ENCODE measurements around the gene SCRN3.
A peak's percentile ranks its signal among the peaks of the same experiment; 100 is the strongest.

SCRN3 gene

DNA sequence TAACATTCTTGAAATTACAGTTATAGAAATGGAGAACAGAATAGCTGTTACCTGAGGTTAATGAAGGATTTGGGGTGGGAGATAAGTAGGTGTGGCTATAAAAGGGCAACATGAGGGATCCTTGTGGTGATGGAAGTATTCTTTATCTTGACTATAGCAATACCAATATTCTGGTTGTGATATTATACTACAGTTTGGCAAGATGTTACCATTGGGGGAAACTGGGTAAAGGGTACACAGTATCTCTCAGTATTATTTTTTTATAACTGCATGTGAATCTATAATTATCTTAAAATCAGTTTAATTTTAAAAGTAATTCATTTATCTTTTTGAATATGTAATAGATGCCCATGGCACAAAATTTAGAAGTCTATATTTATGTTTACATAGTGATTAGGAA is 8.1 kb downstream of the SCRN3 start:
- no peak overlapping the region for H3K4me3 ChIP-seq (ENCODE audit: low read depth, low read length)

DNA sequence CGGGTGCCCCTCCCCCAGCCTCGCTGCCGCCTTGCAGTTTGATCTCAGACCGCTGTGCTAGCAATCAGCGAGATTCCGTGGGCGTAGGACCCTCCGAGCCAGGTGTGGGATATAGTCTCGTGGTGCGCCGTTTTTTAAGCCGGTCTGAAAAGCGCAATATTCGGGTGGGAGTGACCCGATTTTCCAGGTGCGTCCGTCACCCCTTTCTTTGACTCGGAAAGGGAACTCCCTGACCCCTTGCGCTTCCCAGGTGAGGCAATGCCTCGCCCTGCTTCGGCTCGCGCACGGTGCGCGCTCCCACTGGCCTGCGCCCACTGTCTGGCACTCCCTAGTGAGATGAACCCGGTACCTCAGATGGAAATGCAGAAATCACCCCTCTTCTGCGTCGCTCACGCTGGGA is 14.5 kb downstream of the SCRN3 start:
- H3K4me3 ChIP-seq (ENCODE audit: low read depth, low read length): peak overlapping the region; percentile 29

GRCh38 chr2:174412256-174412655 is 16.7 kb downstream of the SCRN3 start:
- H3K4me3 ChIP-seq (ENCODE audit: low read depth, low read length): no peak overlapping the region

DNA sequence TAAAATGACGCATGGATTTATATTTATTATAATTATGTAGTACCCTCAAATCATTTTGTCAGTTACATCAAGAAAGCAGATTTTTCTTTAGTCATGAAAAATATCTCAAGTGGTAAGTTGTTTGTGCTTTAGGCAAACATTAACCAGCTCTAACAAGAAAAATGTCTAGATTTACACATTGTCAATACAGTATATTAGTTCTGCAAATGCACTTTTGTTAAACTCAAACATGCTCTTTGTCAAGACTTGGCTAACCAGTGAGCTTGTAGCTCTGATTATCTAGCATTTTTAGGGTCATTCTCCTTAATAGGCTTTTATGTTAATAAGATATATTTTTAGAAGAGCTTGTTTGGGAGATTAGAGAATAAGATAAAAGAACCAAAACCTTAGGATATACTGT is 32.7 kb downstream of the SCRN3 start:
- no peak overlapping the region for H3K4me3 ChIP-seq (ENCODE audit: low read depth, low read length)

GRCh38 chr2:174430066-174430465 is 34.5 kb downstream of the SCRN3 start:
- H3K4me3 ChIP-seq (ENCODE audit: low read depth, low read length): no peak overlapping the region

DNA sequence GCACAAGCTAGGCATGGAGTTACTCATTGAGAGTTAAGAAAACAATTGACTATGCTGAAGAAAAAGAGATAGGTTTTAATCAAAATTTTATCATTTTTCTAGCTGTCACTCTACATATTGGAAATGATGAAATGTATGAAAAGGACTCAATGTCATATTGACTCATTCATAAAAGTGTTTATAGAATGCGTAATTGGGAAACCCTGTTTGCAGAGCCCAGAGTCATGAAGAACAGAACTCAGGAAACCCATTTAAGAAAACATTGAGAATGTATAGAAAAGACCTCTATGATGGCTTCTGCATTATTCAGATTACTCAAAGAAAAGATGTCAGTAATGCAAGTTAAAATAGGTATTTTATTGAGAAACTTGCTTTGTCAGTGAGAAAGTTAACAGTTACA is 36.4 kb downstream of the SCRN3 start:
- H3K4me3 ChIP-seq (ENCODE audit: low read depth, low read length): no peak overlapping the region

- H3K4me3 ChIP-seq (ENCODE audit: low read depth, low read length): no peak overlapping the region
Observed at GRCh38 chr2:174436351-174436750, 40.8 kb downstream of the SCRN3 start.

DNA sequence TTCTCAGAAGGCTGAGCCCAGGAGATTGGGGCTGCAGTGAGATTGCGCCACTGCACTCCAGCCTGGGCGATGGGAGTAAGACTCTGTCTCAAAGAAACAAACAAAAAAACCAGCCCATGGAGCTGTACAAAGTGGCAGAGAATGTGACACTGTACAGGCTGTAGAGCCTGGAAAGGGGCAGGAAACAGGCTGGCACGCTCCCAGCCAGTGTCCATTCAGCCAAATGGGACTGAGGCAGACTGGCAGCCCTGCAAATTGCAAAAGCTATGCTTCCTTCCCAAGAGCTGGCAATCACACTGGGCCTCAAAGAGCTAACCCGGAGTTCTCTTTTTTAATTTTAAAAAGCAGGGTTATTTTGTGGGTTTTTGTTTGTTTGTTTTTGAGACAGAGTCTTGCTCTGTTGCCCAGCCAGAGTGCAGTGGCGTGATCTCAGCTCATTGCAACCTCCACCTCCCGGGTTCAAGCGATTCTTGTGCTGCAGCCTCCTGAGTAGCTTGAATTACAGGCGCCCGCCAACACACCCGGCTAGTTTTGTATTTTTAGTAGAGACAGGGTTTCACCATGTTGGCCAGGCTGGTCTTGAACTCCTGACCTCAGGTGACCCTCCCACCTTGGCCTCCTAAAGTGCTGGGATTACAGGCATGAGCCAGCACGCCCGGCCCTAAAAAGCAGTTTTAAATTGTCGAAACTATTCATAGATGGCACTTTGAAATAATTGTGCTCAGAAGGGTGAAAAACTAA is 42.8 kb downstream of the SCRN3 start:
- H3K4me3 ChIP-seq (ENCODE audit: low read depth, low read length): no peak overlapping the region

DNA sequence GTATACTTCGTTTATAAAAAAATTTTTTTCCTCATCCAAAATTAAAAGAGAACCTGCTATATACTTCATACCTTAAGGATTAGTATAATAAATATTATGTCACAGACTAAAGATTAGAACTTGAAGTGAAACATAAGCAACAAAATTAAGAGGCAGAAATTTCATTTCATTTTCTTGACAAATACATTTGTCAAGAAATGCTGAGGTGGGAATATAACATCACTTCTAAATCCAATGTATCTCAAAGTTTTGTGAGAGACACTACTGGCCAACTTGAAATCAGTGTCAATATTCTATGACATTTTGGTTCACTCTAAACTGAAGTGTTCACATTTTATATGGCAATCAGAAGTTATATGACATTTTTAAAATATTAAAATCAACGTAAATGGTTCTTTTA is 43.8 kb downstream of the SCRN3 start:
- H3K4me3 ChIP-seq (ENCODE audit: low read depth, low read length): no peak overlapping the region

GRCh38 chr2:174439950-174440349 is 44.4 kb downstream of the SCRN3 start:
- H3K4me3 ChIP-seq (ENCODE audit: low read depth, low read length): no peak overlapping the region

GRCh38 chr2:174442546-174443510 is 47.3 kb downstream of the SCRN3 start:
- no peak overlapping the region for H3K4me3 ChIP-seq (ENCODE audit: low read depth, low read length)

GRCh38 chr2:174444761-174445160 is 49.2 kb downstream of the SCRN3 start:
- no peak overlapping the region for H3K4me3 ChIP-seq (ENCODE audit: low read depth, low read length)

DNA sequence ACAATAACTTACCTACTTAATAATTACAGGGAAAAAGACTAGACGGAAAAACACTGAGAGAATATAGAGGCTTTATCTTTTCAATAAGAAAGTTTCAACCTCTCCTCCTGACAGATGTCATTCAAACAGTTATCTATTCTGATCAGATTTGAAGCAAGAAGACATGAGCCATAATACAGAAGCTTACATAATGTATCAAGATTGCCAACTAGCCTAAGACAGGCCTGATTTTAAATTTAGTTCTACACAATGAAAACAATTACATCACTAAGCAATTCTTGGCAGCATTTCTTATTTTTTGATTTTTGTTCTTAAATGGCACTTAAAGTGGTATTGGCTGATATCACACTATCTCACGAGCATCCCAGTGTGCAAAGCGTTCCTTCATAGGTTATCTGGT is 49.7 kb downstream of the SCRN3 start:
- no peak overlapping the region for H3K4me3 ChIP-seq (ENCODE audit: low read depth, low read length)

DNA sequence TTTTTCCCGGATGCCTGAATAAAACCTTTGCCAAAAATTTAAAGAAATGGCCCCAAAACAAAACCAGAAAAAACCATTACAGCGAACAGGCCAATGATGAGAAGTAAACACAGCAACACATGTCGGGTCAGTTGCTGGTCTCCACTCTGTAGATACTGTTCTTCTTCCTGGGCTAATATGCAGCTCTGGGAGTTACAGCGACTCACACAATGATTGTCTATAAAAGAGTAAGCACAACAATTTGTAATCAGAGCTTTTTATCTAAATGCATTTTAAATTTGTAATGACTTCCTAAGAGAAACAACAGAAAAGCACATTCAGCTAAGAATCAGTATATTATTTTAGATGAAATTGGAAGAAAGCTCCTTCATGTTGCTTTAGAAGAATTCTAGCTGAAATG is 51.0 kb downstream of the SCRN3 start:
- no peak overlapping the region for H3K4me3 ChIP-seq (ENCODE audit: low read depth, low read length)

GRCh38 chr2:174449033-174449432 is 53.5 kb downstream of the SCRN3 start:
- no peak overlapping the region for H3K4me3 ChIP-seq (ENCODE audit: low read depth, low read length)

DNA sequence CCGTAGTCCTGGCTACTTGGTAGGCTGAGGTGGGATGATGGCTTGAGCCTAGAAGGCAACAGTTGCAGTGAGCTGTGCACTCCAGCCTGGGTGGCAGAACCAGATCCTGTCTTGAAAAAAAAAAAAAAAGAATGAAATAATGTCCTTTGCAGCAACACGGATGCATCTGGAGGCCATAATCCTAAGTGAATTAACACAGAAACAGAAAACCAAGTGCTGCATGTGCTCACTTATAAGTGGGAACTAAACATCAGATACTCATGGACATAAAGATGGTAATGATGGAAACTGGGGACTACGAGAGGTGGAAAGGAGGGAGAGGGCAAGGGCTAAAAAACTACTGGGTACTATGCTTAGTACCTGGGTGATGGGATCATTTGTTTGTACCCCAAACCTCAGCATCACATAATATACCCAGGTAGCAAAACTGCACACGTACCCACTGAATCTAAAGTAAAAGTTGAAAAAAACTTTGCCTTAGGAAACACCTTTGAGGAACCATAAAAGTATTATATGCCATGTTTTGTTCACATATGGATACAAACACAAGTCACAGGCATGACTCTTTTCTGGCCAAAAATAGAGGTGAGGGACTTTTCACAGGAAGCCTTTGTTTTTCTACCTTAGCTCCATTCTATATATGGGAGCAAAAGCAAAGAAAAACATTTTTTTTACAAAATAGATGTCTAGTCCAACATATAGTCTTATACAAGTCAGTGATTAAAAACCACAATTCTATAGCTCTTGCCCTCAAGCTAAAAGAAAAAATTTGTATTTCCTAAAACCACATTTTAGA is 54.7 kb downstream of the SCRN3 start:
- H3K4me3 ChIP-seq (ENCODE audit: low read depth, low read length): no peak overlapping the region

DNA sequence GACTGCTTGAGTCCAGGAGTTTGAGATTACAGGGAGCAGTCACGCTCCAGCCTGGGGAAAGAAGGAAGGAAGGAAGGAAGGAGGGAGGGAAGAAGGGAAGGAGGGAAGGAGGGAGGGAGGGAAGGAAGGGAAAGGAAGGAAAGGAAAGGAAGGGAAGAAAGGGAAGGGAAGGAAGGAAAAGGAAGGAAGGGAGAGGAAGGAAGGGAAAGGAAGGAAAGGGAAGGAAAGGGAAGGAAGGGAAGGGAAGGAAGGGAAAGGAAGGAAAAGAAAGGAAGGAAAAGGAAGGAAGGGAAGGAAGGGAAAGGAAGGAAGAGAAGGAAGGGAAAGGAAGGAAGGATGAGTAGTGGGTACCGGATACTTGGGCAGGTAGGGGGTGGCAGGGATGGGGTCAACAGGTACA is 59.0 kb downstream of the SCRN3 start:
- H3K4me3 ChIP-seq (ENCODE audit: low read depth, low read length): no peak overlapping the region

GRCh38 chr2:174461221-174461620 is 65.7 kb downstream of the SCRN3 start:
- H3K4me3 ChIP-seq (ENCODE audit: low read depth, low read length): no peak overlapping the region

DNA sequence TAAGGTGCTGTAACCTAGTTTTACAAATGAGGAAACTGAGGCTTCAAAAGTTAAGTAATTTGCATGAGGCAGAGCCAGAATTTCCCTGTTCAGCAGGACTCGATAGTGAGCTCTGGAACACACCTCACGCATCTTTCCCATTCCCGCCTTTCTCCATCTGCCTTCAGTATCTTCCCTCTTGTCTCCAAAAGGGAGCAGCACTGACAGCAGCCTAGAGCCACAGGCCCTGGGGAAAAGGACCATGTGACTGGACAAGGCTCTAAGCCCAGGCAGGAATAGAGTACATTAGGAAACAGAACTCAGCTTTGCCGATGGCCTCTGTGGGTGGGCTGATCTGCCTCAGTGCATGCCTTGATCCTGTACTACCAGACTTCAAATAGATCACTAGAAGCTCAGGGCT is 69.8 kb downstream of the SCRN3 start:
- no peak overlapping the region for H3K4me3 ChIP-seq (ENCODE audit: low read depth, low read length)

DNA sequence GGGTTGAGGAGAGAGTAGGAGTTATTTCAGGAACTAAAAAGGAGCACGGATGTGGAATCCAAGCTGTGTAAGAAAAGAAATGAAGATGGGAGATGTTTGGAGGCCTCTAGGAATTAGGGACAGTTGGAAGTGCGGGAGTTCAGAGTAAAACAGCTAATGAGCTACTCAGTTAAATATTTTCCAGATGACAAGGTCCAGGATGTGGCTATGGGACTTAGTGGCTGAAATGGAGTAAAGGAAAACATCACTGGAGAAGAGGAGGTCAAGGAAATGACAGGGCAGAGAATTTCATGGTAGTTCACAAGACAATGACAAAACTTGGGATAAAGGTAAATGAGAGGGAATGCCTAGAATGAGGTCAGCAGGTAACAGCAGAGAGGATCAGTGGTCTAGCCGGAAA is 78.3 kb downstream of the SCRN3 start:
- no peak overlapping the region for H3K4me3 ChIP-seq (ENCODE audit: low read depth, low read length)

DNA sequence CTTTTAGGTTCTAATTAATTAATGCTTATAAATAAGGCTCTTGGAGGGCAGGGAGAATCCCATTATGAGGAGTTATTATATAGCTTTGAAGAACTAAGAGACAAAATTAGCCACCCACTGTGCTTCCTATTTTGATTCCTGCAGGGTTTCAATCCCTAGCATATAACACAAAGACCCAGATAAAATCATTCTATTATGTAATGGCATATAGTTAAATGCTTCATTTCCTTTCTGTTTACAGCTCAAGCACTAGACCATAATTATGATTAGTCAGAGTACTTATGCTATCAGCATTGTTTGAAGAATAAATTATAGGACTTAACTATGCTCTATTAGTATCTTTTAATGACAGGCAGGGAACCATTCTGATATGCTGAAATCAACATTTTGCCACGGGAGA is 82.2 kb downstream of the SCRN3 start:
- no peak overlapping the region for H3K4me3 ChIP-seq (ENCODE audit: low read depth, low read length)
